GM21825 (cell line): ENCODE results near the gene C14orf132.

Source experiments
- ATAC-seq: cut with Tn5 transposase; IDR thresholded peaks from one replicate; pipeline ENCODE4 v1.9.1; 2021; ENCODE audit warnings: mild to moderate bottlenecking, moderate library complexity; ENCODE audit not compliant: unreplicated experiment

C14orf132 gene

DNA sequence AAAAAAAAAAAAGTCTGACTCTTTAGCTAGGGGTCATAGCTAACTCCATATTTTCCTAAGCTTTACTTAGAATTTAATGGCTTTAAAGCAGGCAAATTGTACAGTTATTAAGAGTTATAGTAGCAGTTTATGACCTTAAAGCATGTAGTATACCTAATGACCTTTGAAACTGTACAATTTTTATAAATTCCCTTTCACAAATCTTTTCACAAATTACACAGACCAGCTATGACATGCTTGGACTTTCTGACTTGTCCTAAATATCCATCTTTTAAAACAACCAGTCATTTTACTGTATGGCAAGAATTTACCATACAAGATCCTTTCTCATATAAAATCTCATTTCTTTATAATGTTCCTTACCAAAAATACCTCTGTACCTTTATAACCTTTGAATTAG lies 74.8 kb downstream of the C14orf132 start:
- no peak for ATAC-seq

DNA sequence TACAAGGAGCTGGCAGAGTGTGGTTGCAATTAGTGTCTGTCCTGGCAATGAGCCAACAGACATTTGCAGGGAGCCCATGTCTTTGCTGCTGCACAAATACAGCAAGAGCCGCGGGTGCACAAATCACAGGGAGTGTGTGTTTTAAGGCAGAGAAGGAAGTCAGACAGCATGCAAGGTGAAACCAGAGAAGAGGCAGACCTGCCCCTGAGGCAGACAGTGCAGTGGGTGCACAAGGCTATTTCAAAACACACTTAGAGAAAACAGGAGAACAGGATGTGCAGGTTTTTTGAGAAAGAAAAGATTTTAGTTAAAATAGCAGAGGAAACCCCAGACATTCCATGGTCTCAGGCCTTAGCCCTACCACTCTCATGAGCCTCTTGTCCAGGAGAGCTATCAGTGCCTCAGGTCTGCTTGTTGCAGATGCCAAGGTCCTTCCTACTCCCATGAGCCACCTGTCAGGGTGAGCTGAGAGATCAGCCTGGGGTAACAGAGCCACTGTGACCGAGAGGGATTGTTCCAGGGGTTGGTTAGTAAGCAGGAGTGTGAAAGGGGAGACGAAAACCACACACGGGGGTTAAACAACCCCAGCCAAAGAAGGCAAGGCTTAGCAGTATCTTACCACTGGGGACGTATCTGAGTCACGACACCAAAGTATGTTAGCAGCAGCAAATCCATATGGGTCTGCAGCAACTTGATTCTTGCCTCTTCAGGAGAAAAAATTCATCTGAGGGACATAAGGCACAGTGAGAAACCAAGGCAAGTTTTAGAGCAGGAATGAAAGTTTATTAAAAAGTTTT lies 78.1 kb downstream of the C14orf132 start:
- ATAC-seq, result no peak

DNA sequence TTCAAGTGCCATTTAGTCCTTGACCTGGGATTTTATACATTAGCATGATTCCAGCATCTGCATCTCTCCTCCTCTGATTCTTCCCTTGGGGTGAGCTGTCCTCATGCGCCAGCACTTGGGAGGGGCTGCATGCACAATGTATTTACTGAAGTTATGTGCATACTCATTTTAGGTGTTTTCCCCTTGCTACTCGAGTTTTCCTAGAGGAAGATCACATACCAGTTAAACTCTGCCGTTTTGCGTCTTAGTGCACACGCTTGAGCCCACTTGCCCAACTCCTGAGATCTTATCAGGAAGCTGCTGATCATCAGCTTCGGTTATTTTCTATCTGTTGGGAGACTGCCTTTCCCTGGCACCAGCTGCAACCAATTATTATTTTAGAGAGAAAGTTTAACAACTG lies 78.8 kb downstream of the C14orf132 start:
- ATAC-seq, result no peak

DNA sequence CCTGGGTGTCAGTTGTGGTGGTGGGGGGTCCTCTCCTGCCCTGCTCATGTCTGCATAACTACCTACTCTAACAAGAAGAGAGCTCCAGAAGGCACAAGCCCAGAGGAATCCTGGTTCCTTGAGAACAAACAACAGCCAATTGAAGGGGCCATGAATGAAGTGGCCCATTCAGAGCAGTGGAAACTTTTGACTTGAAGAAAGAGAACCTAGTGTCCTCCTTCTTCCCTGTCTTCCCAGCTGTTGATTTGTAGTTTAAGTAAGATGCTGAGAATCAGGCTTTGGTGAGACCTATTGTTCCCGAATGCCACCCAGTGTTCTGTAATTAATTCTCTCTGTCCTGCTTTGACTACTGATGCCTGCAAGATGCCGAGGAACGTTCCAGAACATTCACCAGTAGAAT lies 79.2 kb downstream of the C14orf132 start:
- ATAC-seq, result no peak

DNA sequence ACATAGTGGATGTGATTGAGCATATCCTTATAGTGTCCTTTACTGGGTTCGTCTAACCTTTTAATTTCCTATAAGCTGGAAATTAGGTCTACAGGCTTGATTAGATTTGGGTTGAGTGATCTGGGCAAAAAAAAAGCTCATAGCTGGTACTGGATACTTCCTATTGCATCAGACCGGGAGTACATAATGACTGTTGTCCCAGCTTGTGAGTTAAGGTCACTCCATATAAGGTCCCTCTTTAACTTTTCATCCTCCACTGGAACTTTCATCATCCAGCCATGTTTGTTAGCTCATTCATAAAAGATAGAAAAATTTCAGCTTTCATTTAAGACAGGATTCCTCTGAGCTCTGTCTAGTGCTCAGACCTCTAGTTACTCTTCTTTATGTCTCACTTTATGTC lies 80.8 kb downstream of the C14orf132 start:
- no peak for ATAC-seq

DNA sequence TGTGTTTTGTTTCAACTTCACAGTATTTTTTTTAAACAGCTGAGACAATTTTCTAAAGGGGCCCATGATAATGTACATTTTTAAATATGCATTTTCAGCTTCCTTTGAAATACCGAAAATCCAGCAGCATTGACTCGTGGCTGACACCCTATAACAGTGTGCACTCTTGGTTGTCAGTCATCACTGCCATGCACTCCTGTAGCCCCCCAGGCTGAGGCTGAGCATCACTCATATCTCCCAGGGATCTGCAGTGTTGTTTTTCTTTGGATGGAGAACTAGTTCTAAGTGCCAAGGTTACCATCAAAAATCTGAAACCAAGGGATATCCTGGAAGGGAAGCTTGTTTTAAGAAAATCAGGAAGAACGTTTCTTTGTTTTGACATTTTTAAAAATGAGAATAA lies 81.2 kb downstream of the C14orf132 start:
- no peak for ATAC-seq

GRCh38 chr14:96120941-96121340 lies 81.8 kb downstream of the C14orf132 start:
- no peak for ATAC-seq

GRCh38 chr14:96121660-96122395 lies 82.7 kb downstream of the C14orf132 start:
- no peak for ATAC-seq

DNA sequence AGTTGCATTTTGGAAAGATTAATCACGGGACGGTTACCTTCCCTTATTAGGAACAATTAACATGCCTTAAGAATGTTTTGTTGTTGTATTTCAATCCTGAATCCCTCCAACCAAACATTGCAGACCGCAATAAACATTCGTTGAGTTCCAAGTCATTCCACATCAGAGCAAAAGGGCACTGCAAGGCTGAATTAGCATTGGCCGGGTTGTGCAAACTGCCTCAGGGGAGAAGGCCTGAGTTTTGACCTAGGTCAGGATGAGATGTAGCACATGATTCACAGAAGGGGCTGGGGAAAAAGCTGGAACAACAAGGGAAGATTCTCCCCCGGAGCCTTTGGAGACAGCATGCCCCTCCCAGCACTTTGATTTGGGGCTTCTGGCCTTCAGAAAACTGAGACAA lies 83.3 kb downstream of the C14orf132 start:
- no peak for ATAC-seq

- no peak for ATAC-seq
Measured at GRCh38 chr14:96125536-96125935, 86.4 kb downstream of the C14orf132 start.

DNA sequence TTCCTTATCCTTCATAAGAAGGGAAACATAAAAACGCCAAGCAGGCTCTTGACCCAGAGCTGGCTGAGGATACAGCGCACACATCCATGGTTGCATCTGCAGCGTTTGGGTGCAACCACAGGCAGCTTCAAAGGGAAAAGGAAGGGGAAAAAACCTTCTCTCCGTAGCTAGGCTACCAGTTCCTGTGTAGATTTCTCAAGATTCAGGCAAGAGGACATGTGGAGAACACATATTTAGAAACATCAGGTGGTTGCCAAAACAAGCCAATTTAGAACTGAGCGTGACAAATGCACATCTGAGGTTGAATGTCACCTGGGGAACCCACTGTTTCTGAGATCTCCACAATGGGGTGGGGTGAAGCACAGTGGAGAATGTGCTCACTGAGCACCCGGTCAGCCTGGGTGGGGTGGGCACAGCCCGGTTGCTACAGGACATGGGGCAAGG lies 87.2 kb downstream of the C14orf132 start:
- peak; percentile 57 for ATAC-seq

GRCh38 chr14:96126783-96127271 lies 87.7 kb downstream of the C14orf132 start:
- ATAC-seq, result no peak

DNA sequence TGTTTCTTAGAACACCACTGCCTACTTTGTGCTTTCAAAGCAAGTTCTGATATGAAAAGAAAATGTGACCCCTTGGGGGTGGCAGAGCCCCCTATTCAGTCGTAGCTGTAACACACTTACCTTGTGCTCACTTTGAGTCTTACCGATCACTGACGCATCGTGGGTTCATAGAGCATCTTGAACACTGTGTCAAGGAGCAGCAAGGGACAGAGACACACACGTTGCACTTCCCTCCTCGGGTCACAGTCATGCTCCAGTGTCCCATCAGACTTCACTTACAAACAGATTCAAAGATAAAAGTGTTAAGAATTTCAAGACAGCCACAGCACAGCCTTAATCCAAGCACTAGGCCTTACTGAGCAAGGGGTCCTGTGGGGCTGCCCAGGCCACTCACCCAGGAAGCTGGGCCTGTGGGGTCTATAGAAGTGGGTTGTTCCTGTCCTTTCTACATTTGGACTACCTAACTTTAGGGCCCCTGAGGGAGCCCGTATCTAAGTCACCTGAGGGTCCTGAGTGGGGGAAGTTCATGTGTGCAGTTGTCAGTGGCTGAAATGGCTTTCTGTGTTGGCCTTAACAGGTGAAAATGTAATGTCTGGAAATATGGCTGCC lies 90.1 kb downstream of the C14orf132 start:
- ATAC-seq, result no peak

- no peak for ATAC-seq
Measured at GRCh38 chr14:96130391-96130790, 91.2 kb downstream of the C14orf132 start.

GRCh38 chr14:96130854-96131253 lies 91.7 kb downstream of the C14orf132 start:
- no peak for ATAC-seq

- no peak for ATAC-seq
Measured at GRCh38 chr14:96131836-96132235, 92.7 kb downstream of the C14orf132 start.

- no peak for ATAC-seq
Measured at GRCh38 chr14:96134508-96134907, 95.3 kb downstream of the C14orf132 start.

- ATAC-seq, result no peak
Measured at GRCh38 chr14:96135285-96135684, 96.1 kb downstream of the C14orf132 start.

DNA sequence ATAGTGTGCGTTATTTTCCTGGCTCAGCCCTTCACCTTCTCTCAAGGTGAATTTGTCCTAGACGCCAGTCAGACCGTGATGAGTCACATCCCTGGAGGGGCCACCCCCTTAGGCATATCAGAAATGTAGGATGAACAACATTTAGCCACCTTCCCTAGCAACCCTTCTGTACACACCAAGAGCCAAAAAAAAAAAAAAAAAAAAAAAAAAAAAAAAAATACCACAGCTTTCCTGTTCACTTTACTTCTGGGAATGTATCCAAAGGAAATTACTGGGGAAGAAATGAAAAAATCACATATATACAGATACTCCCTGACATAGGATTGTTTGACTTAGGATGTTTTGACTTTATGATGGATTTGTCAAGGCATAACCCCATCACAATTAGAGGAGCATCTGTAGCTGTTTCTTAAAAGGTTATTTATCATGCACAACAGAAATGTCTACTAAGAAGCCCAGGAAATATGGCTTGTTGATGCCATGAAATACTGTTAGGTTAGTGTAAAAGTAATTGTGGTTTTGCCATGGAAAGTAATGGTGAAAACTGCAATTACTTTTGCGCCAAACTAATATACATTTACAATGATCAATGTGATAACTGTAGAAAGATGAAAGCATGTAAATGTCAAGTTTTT lies 97.3 kb downstream of the C14orf132 start:
- ATAC-seq, result no peak

DNA sequence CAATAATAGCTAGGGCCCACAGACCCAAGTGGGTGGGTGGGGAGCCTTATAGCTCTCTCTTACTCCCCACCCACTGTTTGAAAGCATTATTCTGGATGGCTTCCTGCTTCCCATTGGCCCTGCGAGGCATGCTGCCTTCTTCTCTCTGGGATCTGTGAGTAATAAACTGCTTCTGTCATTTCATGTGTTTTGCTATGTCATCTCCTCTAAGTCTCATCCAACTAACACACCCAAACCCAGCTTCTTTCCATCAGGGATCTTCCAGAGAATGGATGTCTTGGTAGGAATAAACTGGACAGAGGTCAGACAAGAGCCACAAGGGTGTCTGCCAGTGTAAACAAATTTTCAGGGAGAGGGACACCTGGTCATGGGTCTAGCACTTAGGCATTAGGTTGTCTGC lies 99.1 kb downstream of the C14orf132 start:
- no peak for ATAC-seq

DNA sequence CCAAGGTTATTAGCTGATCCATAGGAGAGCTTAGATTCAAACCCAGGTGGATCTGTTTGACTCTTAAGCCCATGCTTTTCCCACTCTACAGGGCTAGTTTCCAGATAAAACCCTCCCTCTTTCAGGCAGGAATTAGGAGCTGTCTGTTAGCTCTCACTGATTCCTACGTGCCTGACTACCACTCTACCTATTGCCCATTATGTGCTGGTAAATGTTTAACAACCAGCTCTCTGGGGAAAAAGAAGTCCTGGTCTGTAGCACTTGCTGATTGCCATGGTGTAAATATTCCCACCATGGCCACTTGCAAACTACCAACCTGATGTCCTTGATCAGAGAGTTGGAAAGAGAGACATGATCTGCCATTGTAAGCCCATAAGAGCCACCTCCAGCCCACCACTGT lies 100.0 kb downstream of the C14orf132 start:
- ATAC-seq, result no peak
